ENCODE results near the gene SCRT2. TPM values are rescaled to one million over a fixed set of nuclear protein-coding genes. Genes with fewer than 3 reads are reported as not detected.
A peak's percentile ranks its signal among the peaks of the same experiment; 100 is the strongest.

The SCRT2 gene
- total RNA-seq, 1 donor from 2014 or later = not detected

DNA sequence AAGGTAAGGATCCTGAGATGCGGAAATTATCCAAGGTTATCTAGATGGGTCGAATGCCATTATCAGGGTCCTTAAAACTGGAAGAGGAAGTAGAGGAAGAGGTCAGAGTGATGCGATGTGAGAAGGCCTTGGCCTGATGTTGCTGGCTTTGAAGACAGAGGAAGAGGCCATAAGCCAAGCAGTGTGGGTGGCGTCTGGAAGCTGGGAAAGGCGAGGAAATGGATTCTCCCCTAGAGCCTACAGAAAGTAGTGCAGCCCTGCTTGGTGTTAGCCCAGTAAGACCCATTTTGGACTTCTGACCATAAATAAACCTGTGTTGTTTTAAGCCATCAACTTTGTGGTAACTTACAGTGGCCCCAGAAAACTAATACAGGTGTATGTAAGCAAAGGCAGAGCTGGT is 24.6 kb downstream of the SCRT2 start:
- peaks cover 18% of the 10 kb centered on the region for H3K4me1 Mint-ChIP-seq
- peaks cover 28% of the 10 kb centered on the region for H3K36me3 Mint-ChIP-seq
- TF ChIP-seq, protein P1, sequence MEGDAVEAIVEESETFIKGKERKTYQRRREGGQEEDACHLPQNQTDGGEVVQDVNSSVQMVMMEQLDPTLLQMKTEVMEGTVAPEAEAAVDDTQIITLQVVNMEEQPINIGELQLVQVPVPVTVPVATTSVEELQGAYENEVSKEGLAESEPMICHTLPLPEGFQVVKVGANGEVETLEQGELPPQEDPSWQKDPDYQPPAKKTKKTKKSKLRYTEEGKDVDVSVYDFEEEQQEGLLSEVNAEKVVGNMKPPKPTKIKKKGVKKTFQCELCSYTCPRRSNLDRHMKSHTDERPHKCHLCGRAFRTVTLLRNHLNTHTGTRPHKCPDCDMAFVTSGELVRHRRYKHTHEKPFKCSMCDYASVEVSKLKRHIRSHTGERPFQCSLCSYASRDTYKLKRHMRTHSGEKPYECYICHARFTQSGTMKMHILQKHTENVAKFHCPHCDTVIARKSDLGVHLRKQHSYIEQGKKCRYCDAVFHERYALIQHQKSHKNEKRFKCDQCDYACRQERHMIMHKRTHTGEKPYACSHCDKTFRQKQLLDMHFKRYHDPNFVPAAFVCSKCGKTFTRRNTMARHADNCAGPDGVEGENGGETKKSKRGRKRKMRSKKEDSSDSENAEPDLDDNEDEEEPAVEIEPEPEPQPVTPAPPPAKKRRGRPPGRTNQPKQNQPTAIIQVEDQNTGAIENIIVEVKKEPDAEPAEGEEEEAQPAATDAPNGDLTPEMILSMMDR (IDR thresholded peaks at IDR 0.05; ENCODE audit: unreplicated experiment) = no peak
- no peaks in the 10 kb centered on the region for H3K27me3 Mint-ChIP-seq (ENCODE audit: low read depth)
- H3K27ac Mint-ChIP-seq = peak overlapping the region; percentile 1
- no peaks in the 10 kb centered on the region for H3K9me3 Mint-ChIP-seq
- no peak for DNase-seq (ENCODE audit: low spot score in 2 of 2, unreplicated experiment in 2 of 2)
- H3K4me3 Mint-ChIP-seq = peak overlapping the region; percentile 20

DNA sequence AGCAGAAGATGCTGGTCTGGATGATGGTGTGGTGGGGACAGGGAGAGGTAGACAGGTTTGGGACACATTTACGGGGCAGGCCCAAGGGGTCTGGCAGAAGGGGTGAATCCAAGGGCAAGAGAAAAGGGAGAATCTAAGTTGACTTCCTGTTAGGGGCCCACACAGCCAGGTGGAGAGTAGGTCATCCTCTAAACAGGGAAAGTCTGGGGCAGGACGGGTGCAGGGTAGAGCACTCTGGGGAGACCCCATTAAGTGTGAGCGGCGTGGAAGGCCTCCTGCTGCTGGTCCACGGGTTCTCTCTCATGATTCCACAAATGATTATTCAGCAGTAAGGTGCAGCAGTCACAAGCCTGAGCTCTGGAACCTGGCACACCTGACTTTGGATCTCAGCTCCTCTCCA is 25.3 kb downstream of the SCRT2 start:
- Mint-ChIP-seq H3K4me1 (peaks cover 18% of the 10 kb centered on the region), H3K9me3 (no peaks in the 10 kb centered on the region), H3K27me3 (ENCODE audit: low read depth) (no peaks in the 10 kb centered on the region), H3K36me3 (peaks cover 28% of the 10 kb centered on the region), H3K4me3 (no peak overlapping the region), H3K27ac (no peak overlapping the region)
- TF ChIP-seq, protein P1 (IDR thresholded peaks at IDR 0.05; ENCODE audit: unreplicated experiment) = no peak
- DNase-seq (ENCODE audit: low spot score in 2 of 2, unreplicated experiment in 2 of 2) = no peak

DNA sequence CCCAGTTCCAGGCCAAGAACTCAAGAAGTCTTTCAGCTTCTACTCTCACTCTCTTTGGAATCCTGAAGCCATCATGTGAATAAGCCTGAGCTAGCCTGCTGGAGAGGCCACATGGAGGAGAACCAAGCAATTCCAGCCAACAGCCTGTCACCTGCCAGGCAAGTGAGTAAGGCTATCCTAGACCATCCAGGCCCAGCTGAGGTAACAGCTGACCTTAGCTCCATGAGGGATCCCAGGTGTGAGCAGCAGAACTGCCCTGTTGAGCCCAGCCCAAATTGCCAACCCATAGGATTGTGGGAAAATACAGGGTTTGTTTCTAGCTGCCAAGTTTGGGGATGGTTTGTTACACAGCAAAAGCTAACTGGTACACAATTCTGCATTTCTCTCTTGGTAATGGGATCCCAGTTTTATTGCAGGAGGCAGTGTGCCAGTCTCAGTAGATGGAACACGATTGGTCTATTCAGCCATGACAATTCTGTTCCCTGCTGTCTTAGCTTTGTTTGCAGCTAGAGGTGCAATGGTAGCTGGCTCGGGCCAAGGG is 28.1 kb downstream of the SCRT2 start:
- H3K27me3 Mint-ChIP-seq (ENCODE audit: low read depth) = no peaks in the 10 kb centered on the region
- peaks cover 11% of the 10 kb centered on the region for H3K4me1 Mint-ChIP-seq
- peaks cover 28% of the 10 kb centered on the region for H3K36me3 Mint-ChIP-seq
- TF ChIP-seq, protein P1 (IDR thresholded peaks at IDR 0.05; ENCODE audit: unreplicated experiment) = no peak
- no peak for DNase-seq (ENCODE audit: low spot score in 2 of 2, unreplicated experiment in 2 of 2)
- H3K27ac Mint-ChIP-seq = no peak overlapping the region
- no peak overlapping the region for H3K4me3 Mint-ChIP-seq
- H3K9me3 Mint-ChIP-seq = no peaks in the 10 kb centered on the region

DNA sequence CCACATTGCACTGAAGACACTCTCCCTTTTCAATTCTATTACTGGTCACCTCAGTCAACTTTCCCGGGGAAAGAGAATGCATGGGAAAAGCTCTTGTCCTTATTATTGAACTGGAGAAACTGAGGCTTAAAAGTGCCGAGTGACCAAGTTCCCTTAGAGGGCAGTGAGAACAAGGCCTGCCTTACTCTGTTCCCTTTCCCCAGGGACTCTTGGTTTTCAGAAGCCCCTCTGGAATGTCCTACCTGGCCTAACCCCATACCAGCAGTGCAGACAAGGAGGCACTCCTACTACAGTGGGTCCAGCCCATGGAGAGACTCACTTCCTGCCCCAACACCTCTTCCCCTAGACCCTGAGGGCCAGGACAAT is 28.8 kb downstream of the SCRT2 start:
- Mint-ChIP-seq H3K27ac (no peak overlapping the region), H3K4me1 (peaks cover 4% of the 10 kb centered on the region), H3K4me3 (no peak overlapping the region), H3K36me3 (peaks cover 28% of the 10 kb centered on the region), H3K9me3 (no peaks in the 10 kb centered on the region), H3K27me3 (ENCODE audit: low read depth) (no peaks in the 10 kb centered on the region)
- no peak for DNase-seq (ENCODE audit: low spot score in 2 of 2, unreplicated experiment in 2 of 2)
- TF ChIP-seq, protein P1 (IDR thresholded peaks at IDR 0.05; ENCODE audit: unreplicated experiment) = no peak

DNA sequence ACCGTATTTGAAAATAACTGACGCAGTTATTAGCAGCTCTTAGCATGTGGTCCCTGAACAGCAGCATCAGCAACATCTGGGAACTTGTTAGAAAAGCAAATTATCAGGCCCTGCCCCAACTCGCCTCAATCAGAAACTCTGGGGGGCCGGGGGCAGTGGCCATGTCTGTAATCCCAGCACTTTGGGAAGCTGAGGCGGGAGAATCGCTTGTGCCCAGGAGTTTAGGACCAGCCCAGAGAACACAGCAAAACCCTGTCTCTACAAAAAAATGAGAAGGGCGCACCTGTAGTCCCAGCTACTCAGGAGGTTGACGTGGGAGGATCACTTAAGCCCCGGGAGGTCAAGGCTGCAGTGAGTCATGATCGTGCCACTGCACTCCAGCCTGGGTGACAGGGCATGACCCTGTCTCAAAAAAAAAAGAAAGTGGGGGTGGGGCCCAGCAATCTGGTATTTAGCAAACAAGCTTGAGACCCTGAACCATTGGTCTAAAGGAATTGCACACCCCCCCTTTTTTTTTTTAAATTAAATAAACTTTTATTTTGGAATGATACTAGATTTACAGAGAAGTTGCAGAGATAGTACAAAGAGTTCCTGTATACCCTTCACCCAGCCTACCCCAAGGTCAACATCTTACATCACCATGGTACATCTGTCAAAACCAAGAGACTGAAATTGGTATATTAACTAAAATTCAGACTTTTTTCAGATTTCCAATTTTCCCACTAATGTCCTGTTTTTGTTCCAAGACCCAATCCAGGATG is 29.3 kb downstream of the SCRT2 start:
- Mint-ChIP-seq H3K27me3 (ENCODE audit: low read depth) (no peaks in the 10 kb centered on the region), H3K27ac (no peak overlapping the region)
- TF ChIP-seq, protein P1 (IDR thresholded peaks at IDR 0.05; ENCODE audit: unreplicated experiment) = no peak

More for the DNA sequence above, 29.3 kb downstream of the SCRT2 start:
- Mint-ChIP-seq H3K4me3 (no peak overlapping the region), H3K4me1 (peaks cover 3% of the 10 kb centered on the region), H3K36me3 (peaks cover 28% of the 10 kb centered on the region), H3K9me3 (no peaks in the 10 kb centered on the region)
- no peak for DNase-seq (ENCODE audit: low spot score in 2 of 2, unreplicated experiment in 2 of 2)

All from mesothelial cell of epicardium (in vitro differentiated cells).